HG03066 (cell line): Measurements from ENCODE around the gene RUNX2.
A peak's percentile ranks its signal among the peaks of the same experiment; 100 is the strongest.

Source experiments
- ATAC-seq: cut with Tn5 transposase; IDR thresholded peaks from one replicate; pipeline ENCODE4 v1.9.1; 2021; ENCODE audit warnings: low read depth; ENCODE audit not compliant: unreplicated experiment

The RUNX2 gene

DNA sequence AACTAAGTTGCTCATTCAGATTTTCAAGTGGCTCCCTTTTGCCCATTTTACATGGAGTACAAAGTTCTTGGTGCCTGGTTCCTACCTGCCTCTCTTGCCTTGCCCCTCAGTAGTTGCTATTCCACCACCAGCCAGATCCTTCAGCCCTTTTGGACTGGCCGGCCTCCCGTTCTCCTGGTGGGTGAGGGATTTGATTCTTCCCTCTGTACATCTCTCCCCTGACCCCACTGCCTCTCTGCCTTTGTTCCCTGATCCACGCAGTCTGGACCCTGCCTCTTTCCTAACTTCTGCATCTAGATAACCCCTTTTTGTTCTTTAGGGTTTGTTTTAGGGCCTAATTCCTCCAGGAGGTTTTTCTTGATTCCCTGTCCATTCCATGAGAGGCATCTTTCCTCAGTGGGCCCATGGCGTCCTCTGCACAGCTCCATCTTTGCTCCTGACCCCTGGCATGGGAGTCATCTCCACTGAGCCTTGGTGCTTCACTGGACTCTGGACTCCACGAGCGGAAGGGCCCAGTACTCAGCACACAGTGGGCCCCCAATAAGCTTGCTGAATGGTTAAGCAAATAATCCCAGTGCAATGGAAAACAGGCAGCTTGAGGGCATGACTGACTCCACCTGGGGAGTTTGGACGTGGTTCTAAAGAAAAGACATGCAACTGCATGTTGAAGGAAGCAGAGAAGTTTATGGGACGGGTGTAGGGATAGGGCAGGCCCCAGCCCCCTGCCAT, 358.9 kb downstream of the RUNX2 start:
- no peak for ATAC-seq

- peak; percentile 93 for ATAC-seq
These were observed 359.4 kb downstream of the RUNX2 start for GRCh38 chr6:45687570-45687969.

DNA sequence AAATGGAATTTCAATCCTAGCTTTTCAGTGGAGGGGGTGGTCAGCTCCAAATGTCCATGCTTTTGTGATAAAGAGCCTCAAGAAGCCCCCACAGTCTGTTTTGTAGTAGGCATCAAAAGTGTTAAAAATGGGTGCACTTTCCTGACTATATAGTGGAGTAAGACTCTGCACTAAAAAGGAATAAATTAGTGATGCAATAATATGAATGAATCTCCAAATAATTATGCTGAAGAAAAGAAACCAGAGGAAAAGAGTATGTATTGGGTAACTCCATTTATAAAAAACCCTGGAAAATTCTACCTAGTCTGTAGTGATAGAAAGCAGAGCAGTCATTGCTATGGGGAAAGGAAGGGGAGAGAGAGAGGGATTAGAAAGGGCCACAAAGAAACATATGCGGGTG, 360.1 kb downstream of the RUNX2 start:
- no peak for ATAC-seq

GRCh38 chr6:45689926-45690615, 361.9 kb downstream of the RUNX2 start:
- ATAC-seq: no peak

DNA sequence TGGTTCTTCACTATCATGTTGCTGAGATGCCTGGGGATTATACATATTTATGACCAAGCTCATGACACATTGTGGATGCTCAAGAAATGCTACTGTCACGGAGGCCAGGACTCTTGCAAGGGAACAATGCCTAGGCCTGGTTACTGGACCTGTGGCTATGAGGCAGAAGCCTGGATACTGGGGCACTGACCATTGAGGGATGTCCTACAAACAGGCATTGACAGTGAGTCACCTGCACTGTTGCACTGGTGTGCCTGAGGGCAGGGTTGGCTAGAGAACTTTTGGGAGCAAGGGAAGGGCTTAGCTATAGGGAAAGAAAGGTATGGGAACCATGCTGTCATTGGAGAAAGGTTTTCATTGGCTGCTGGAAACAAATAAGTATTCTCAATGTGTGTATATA, 362.7 kb downstream of the RUNX2 start:
- no peak for ATAC-seq

DNA sequence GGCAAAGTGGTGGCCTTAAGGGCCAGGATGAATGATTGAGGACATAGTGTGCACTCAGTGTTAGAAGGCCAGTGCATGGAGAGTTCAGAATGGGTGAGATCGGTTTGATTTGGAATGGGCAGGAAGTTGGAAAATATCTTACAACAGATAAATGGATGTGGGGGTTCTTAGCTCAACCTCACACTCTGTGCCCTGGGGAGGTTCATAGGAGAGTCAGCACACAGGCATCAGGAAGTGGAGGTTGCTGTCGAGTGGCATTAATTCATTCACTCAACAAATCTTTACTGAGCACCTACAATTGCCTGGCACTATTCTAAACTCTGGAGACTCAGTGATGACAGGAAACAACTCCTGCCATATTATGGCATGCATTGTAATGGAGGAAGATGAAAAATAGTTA, 363.3 kb downstream of the RUNX2 start:
- ATAC-seq: no peak

- no peak for ATAC-seq
These were observed 363.9 kb downstream of the RUNX2 start for GRCh38 chr6:45692021-45692420.

DNA sequence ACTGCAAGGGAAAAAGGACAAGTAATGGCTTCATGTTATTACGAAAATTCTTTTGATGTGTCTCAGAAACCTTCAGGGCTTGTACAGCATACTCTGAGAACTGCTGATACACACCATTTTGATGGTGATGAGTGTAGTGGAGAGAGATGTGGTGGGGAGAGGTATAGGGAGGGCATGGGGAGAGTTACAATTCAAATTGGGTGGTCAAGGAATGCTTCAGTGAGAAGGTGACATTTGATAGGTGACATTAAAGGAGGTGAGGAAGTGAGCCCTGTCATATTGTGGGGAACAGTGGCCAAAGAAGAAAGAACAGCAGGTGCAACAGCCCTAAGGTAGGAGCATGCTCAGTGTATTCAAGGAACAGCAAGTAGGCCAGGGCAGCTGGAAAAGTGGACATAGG, 368.6 kb downstream of the RUNX2 start:
- no peak for ATAC-seq

GRCh38 chr6:45697605-45698004, 369.5 kb downstream of the RUNX2 start:
- ATAC-seq: peak; percentile 73

DNA sequence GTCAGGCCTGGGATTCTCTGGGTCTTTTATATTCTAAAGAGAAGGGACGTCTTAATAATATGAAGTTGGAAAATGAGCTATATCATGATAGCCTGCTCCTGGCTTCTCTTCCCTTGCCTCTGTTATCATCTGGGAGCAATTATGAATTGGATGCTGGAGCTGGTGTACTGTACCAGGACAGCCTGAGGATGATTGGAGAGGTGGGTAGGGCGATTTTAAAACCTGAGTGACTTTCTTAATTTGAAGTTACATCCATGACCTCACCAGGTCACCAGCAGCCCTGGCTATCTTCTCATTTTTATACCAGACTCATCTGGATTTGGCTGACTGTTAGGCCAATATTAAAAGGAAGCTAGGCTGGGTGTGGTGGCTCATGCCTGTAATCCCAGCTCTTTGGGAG, 369.9 kb downstream of the RUNX2 start:
- no peak for ATAC-seq

DNA sequence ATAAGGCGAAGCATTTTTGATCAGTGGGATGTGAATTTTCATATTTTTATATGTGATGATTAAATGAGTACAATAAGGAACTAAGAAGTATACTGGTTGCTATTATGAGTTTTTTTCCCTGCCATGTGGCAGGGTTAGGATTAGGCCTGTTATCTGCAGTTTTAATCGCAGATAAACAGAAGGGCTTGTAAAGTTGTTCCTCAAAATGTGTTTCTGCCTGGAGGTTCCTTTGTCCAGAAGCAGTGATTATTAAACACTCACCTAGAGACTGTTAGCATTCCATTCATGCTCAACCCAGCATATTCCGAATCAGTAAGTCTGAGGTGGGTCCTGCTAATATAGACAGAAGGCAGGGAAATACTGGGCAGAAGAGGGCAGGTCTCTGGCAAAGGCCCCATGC, 371.5 kb downstream of the RUNX2 start:
- no peak for ATAC-seq

DNA sequence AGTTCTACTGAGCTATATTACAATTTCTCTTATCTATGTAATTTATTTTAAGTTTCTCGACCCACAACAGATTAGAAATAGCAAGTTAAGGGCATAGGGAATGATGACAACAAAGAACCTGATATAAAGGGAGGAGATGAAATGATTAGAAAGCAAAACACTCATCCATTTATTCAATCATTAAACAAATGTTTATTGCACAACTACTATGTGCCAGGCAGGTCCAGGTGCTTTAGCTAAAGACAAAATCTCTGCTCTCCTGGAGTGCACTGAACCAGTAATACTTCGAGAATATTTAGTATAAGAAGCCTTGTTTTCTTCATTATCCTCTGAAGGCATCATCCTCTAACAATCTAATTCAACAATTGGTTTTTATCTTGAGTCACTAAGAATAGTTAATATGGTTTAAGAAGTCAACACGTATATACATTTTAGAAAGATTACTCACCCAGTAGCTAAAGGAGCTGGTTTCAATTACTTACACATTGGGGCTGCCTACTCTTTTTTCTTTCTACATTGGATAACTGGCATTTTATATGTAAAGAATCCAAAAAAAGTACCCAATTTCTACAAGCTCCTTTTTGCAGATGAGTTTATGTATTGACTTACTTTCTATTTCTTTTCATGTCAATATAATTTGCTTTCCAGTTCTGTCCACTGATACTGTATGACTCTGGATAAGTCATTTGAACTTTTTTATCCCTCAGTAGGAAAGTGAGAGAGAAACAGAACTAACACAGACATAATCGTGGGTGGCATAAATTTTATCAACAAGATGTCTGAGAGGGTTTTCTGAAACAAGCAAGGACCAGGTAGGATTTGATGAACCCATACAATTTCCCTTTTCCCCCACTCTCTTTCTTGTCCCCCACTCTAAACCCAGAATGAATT, 375.0 kb downstream of the RUNX2 start:
- no peak for ATAC-seq

- no peak for ATAC-seq
These were observed 376.1 kb downstream of the RUNX2 start for GRCh38 chr6:45704056-45704800.

GRCh38 chr6:45705137-45705855, 377.2 kb downstream of the RUNX2 start:
- no peak for ATAC-seq

DNA sequence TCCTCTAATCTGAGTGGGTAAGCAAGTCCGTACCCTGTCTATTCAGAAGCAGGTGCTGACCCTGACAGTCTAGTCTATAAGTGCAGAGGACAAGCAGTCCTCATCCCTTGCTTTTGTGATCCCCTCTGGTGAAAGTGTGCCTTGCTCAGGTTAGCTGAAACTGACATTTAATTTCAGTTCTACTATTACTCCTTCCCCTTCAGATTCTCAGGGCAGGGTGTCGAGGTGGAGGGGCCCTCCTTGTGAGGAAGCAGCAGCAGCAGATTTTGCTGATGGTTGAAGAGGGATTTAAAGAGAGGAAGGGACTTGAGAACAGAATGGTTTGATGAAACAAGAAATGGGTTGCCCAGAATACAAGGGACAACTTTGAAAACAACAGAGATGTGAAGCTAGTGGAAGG, 378.2 kb downstream of the RUNX2 start:
- ATAC-seq: peak; percentile 38

DNA sequence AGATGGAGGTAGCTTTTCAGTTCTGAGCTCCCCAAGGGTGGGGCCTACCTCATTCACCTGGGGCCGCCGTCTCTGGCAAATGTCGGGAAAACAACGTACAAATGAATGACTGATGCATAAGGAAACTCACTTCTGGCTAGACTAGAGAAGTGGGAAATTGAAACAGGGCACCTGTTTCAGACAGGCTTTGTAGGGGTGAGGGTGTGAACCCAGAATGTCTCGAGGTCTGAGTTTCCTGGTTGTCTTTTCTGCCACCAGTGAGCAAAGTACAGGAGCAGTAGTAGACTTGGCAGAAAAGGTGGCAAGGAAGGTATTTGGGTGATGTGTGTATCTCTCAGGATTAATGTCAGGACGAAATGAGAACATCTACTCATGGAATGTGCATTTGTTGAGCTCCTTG, 379.0 kb downstream of the RUNX2 start:
- no peak for ATAC-seq

GRCh38 chr6:45709781-45710220, 381.7 kb downstream of the RUNX2 start:
- peak; percentile 62 for ATAC-seq

DNA sequence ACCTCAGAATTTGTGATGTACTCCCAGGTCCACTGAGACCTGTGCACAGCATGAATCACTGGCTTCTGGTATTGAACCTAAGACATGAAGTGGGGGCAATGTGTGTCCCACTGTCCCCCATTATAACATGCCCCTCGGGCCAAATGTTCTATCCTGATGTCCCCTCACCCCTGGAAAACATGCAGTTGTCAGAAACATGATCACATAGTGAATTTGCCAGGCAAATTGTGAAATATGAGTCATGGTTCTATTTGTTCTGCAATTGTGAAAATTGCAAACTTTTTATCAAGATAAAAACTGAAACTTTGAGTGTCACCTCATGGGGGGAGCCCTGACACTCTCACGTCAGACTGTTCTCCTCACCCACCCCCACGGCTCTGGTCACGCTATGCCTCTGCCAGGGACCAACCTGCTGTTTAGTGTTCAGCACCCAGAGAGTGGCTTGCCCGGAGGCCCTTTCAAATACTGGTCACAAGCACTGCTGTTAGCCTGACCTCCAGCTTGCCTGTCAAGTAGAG, 382.2 kb downstream of the RUNX2 start:
- peak; percentile 66 for ATAC-seq

DNA sequence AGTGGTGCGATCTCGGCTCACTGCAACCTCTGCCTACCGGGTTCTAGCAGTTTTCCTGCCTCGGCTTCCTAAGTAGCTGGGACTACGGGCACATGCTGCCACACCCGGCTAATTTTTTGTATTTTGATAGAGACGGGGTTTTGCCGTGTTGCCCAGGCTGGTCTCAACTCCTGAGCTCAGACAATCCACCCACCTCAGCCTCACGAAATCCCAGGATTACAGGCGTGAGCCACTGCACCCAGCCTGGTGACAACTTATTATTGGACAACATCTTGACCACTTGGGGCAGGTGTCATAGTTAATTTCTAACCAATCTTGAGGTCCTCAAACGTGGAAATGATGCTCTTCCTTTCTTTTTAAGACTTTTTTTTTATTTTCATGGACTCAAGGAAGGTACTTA, 383.9 kb downstream of the RUNX2 start:
- ATAC-seq: no peak

DNA sequence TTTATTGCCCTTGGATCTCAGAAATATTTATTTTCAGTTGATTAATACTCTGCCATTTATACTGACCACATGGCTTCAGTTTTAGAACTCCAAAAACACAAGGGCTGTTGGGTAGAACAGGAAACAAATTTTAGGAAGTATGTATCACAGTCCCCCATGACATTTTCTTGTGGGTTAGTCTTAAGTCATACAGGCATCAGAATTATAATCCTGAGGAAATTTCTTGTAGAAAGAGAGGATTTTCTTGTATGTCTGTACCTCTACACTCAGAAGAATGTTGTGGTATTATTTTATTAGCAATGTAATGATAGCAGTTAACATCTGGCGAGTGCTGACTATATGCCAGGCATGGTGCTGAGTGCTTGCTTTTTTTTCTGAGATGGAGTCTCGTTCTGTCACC, 384.7 kb downstream of the RUNX2 start:
- ATAC-seq: no peak
